ENCODE results near the gene GBA2. TPM values are rescaled to one million over a fixed set of nuclear protein-coding genes. Genes with fewer than 3 reads are reported as not detected.

Gene GBA2
- 10 to 100 TPM; 22.6 to 24.2 TPM for total RNA-seq

- Mint-ChIP-seq H3K27me3 (no peaks in the 10 kb centered on the region), H3K4me1 (peaks cover 30% of the 10 kb centered on the region), H3K27ac (peak within 1 kb of the TSS; percentile 87), H3K36me3 (peaks cover 17% of the 10 kb centered on the region), H3K4me3 (peak within 1 kb of the TSS; percentile 92), H3K9me3 (no peaks in the 10 kb centered on the region)
- peak; percentile 82 for DNase-seq
Measured at GRCh38 chr9:35748858-35749514, at the start of gene GBA2, which contains the start of gene RGP1. GBA2 (minus strand) TSS chr9:35749228; CDS start chr9:35748704, 524 bp downstream. RGP1 (plus strand) TSS chr9:35749287; CDS start chr9:35749756, 469 bp downstream.

GRCh38 chr9:35797311-35798109 lies 48.5 kb upstream of the GBA2 start:
- no peak for DNase-seq
- H3K36me3 Mint-ChIP-seq = peaks cover 11% of the 10 kb centered on the region
- H3K9me3 Mint-ChIP-seq = no peaks in the 10 kb centered on the region
- H3K27me3 Mint-ChIP-seq = no peaks in the 10 kb centered on the region
- H3K4me3 Mint-ChIP-seq = no peak overlapping the region
- peaks cover 11% of the 10 kb centered on the region for H3K4me1 Mint-ChIP-seq
- no peak overlapping the region for H3K27ac Mint-ChIP-seq

GRCh38 chr9:35795695-35796094 lies 46.7 kb upstream of the GBA2 start:
- H3K27ac Mint-ChIP-seq = no peak overlapping the region
- peaks cover 11% of the 10 kb centered on the region for H3K4me1 Mint-ChIP-seq
- no peaks in the 10 kb centered on the region for H3K9me3 Mint-ChIP-seq
- no peaks in the 10 kb centered on the region for H3K27me3 Mint-ChIP-seq
- H3K4me3 Mint-ChIP-seq = no peak overlapping the region
- no peak for DNase-seq
- peaks cover 5% of the 10 kb centered on the region for H3K36me3 Mint-ChIP-seq

GRCh38 chr9:35793461-35793860 lies 44.4 kb upstream of the GBA2 start:
- no peak overlapping the region for H3K4me3 Mint-ChIP-seq
- no peaks in the 10 kb centered on the region for H3K9me3 Mint-ChIP-seq
- H3K36me3 Mint-ChIP-seq = peaks cover 2% of the 10 kb centered on the region
- no peak for DNase-seq
- peaks cover 7% of the 10 kb centered on the region for H3K4me1 Mint-ChIP-seq
- H3K27ac Mint-ChIP-seq = peak overlapping the region; percentile 3
- no peaks in the 10 kb centered on the region for H3K27me3 Mint-ChIP-seq

- H3K9me3 Mint-ChIP-seq = no peaks in the 10 kb centered on the region
Measured at GRCh38 chr9:35792826-35793225, 43.8 kb upstream of the GBA2 start.

GRCh38 chr9:35792024-35792813 lies 43.2 kb upstream of the GBA2 start:
- H3K27me3 Mint-ChIP-seq = no peaks in the 10 kb centered on the region
- H3K4me3 Mint-ChIP-seq = no peak overlapping the region
- peaks cover 4% of the 10 kb centered on the region for H3K4me1 Mint-ChIP-seq
- H3K27ac Mint-ChIP-seq = no peak overlapping the region
- no peaks in the 10 kb centered on the region for H3K9me3 Mint-ChIP-seq
- DNase-seq = no peak
- H3K36me3 Mint-ChIP-seq = peaks cover 2% of the 10 kb centered on the region

More at GRCh38 chr9:35792826-35793225, 43.8 kb upstream of the GBA2 start:
- H3K36me3 Mint-ChIP-seq = peaks cover 2% of the 10 kb centered on the region
- DNase-seq = no peak
- H3K4me3 Mint-ChIP-seq = no peak overlapping the region
- H3K4me1 Mint-ChIP-seq = peaks cover 5% of the 10 kb centered on the region
- H3K27ac Mint-ChIP-seq = peak overlapping the region; percentile 3
- no peaks in the 10 kb centered on the region for H3K27me3 Mint-ChIP-seq

- H3K4me3 Mint-ChIP-seq = no peak within 1 kb of the TSS
- no peaks in the 10 kb centered on the region for H3K27me3 Mint-ChIP-seq
- H3K9me3 Mint-ChIP-seq = no peaks in the 10 kb centered on the region
Measured at GRCh38 chr9:35791297-35791921, 42.4 kb upstream of the GBA2 start, which contains the start of gene NPR2. NPR2 (plus strand) TSS chr9:35791591; CDS start chr9:35792409, 818 bp downstream.

GRCh38 chr9:35790385-35791296 lies 41.6 kb upstream of the GBA2 start:
- peaks cover 4% of the 10 kb centered on the region for H3K36me3 Mint-ChIP-seq
- H3K27me3 Mint-ChIP-seq = no peaks in the 10 kb centered on the region
- H3K9me3 Mint-ChIP-seq = no peaks in the 10 kb centered on the region
- peaks cover 4% of the 10 kb centered on the region for H3K4me1 Mint-ChIP-seq
- H3K27ac Mint-ChIP-seq = no peak overlapping the region
- no peak overlapping the region for H3K4me3 Mint-ChIP-seq
- peak; percentile 42 for DNase-seq

More at GRCh38 chr9:35791297-35791921, 42.4 kb upstream of the GBA2 start, which contains the start of gene NPR2:
- no peak for DNase-seq
- Mint-ChIP-seq H3K36me3 (peaks cover 4% of the 10 kb centered on the region), H3K27ac (no peak within 1 kb of the TSS), H3K4me1 (peaks cover 4% of the 10 kb centered on the region)

- no peak overlapping the region for H3K27ac Mint-ChIP-seq
Measured at GRCh38 chr9:35790025-35790384, 41.0 kb upstream of the GBA2 start.

GRCh38 chr9:35789541-35789940 lies 40.5 kb upstream of the GBA2 start:
- no peak overlapping the region for H3K27ac Mint-ChIP-seq
- no peaks in the 10 kb centered on the region for H3K9me3 Mint-ChIP-seq
- peaks cover 4% of the 10 kb centered on the region for H3K4me1 Mint-ChIP-seq
- H3K27me3 Mint-ChIP-seq = no peaks in the 10 kb centered on the region
- peaks cover 2% of the 10 kb centered on the region for H3K36me3 Mint-ChIP-seq
- no peak for DNase-seq
- H3K4me3 Mint-ChIP-seq = no peak overlapping the region

More at GRCh38 chr9:35790025-35790384, 41.0 kb upstream of the GBA2 start:
- Mint-ChIP-seq H3K27me3 (no peaks in the 10 kb centered on the region), H3K4me3 (no peak overlapping the region), H3K4me1 (peaks cover 4% of the 10 kb centered on the region), H3K36me3 (peaks cover 2% of the 10 kb centered on the region), H3K9me3 (no peaks in the 10 kb centered on the region)
- no peak for DNase-seq

- Mint-ChIP-seq H3K9me3 (peaks cover 3% of the 10 kb centered on the region), H3K27ac (peak overlapping the region; percentile 34), H3K36me3 (peaks cover 22% of the 10 kb centered on the region), H3K4me1 (no peaks in the 10 kb centered on the region), H3K27me3 (no peaks in the 10 kb centered on the region), H3K4me3 (no peak overlapping the region)
- no peak for DNase-seq
Measured at GRCh38 chr9:35783418-35783817, 34.4 kb upstream of the GBA2 start.

GRCh38 chr9:35781066-35781465 lies 32.0 kb upstream of the GBA2 start:
- peaks cover 3% of the 10 kb centered on the region for H3K9me3 Mint-ChIP-seq
- no peaks in the 10 kb centered on the region for H3K27me3 Mint-ChIP-seq
- H3K36me3 Mint-ChIP-seq = peaks cover 20% of the 10 kb centered on the region
- no peak overlapping the region for H3K27ac Mint-ChIP-seq
- DNase-seq = no peak
- H3K4me1 Mint-ChIP-seq = no peaks in the 10 kb centered on the region
- H3K4me3 Mint-ChIP-seq = no peak overlapping the region

- no peak for DNase-seq
- Mint-ChIP-seq H3K9me3 (peaks cover 3% of the 10 kb centered on the region), H3K4me1 (no peaks in the 10 kb centered on the region), H3K27ac (no peak overlapping the region), H3K4me3 (no peak overlapping the region), H3K36me3 (peaks cover 13% of the 10 kb centered on the region), H3K27me3 (no peaks in the 10 kb centered on the region)
Measured at GRCh38 chr9:35778496-35778895, 29.5 kb upstream of the GBA2 start.

- H3K36me3 Mint-ChIP-seq = peaks cover 8% of the 10 kb centered on the region
- H3K4me1 Mint-ChIP-seq = no peaks in the 10 kb centered on the region
- H3K9me3 Mint-ChIP-seq = no peaks in the 10 kb centered on the region
- H3K27ac Mint-ChIP-seq = no peak overlapping the region
- no peak overlapping the region for H3K4me3 Mint-ChIP-seq
- DNase-seq = no peak
- H3K27me3 Mint-ChIP-seq = no peaks in the 10 kb centered on the region
Measured at GRCh38 chr9:35776018-35776417, 27.0 kb upstream of the GBA2 start.

All from activated naive CD8-positive, alpha-beta T cell treated with anti-CD3 and anti-CD28 coated beads for 36 hours (primary cell).